DOHH2 (cell line): ENCODE results near the gene NAALADL2.

ENCODE experiments used
- H3F3A ChIP-seq: fragments of 200-600 bp; sonication (generic), shearing (Covaris generic); 2 replicates; pipeline ENCODE4 v1.6.0; 2016; ENCODE audit warnings: antibody characterized with exemption, mild to moderate bottlenecking; ENCODE audit not compliant: control insufficient read depth, insufficient read depth
- H3K27ac ChIP-seq: fragments of 200-600 bp; sonication (generic); 2 replicates; pipeline ENCODE4 v1.5.1; 2014; ENCODE audit warnings: low read depth, mild to moderate bottlenecking, low read length, moderate library complexity
- H3K27me3 ChIP-seq: fragments of 200-600 bp; sonication (generic); 2 replicates; pipeline ENCODE4 v1.6.1; 2014; ENCODE audit warnings: mild to moderate bottlenecking, low read length, mixed read lengths; ENCODE audit not compliant: control insufficient read depth
- H3K36me3 ChIP-seq: fragments of 200-600 bp; sonication (generic); 2 replicates; pipeline ENCODE4 v1.6.1; 2014; ENCODE audit warnings: mild to moderate bottlenecking, low read length, moderate library complexity, mixed read lengths; ENCODE audit not compliant: control insufficient read depth
- H3K4me1 ChIP-seq: fragments of 200-600 bp; sonication (generic); 2 replicates; pipeline ENCODE4 v1.6.1; 2014; ENCODE audit warnings: mild to moderate bottlenecking, low read length, mixed read lengths; ENCODE audit not compliant: control insufficient read depth
- H3K4me2 ChIP-seq: fragments of 200-600 bp; sonication (generic); 2 replicates; pipeline ENCODE4 v1.6.0; 2014; ENCODE audit warnings: mild to moderate bottlenecking, low read length, moderate library complexity
- H3K4me3 ChIP-seq: fragments of 200-600 bp; sonication (generic); 2 replicates; pipeline ENCODE4 v1.5.1; 2014; ENCODE audit warnings: mild to moderate bottlenecking, low read length, mixed read lengths
- H3K79me2 ChIP-seq: fragments of 200-600 bp; sonication (generic); 2 replicates; pipeline ENCODE4 v1.6.1; 2014; ENCODE audit warnings: mild to moderate bottlenecking, low read length, mixed read lengths; ENCODE audit not compliant: control insufficient read depth
- H3K9me2 ChIP-seq: fragments of 200-600 bp; sonication (generic); replicated peaks from 2 replicates; pipeline ENCODE4 v1.6.1; 2014; ENCODE audit warnings: mild to moderate bottlenecking, low read length, mixed read lengths; ENCODE audit not compliant: control insufficient read depth
- H3K9me3 ChIP-seq: fragments of 200-600 bp; sonication (generic); 2 replicates; pipeline ENCODE4 v1.6.1; 2014; ENCODE audit warnings: antibody characterized with exemption, low read length, mixed read lengths; ENCODE audit not compliant: control insufficient read depth, insufficient read depth
- H4K20me1 ChIP-seq: fragments of 200-600 bp; sonication (generic); 2 replicates; pipeline ENCODE4 v1.6.0; 2014; ENCODE audit warnings: low read depth, mild to moderate bottlenecking, antibody characterized with exemption, low read length, moderate library complexity; ENCODE audit not compliant: control insufficient read depth, insufficient read depth
- EZH2phosphoT487 ChIP-seq: fragments of 200-600 bp; sonication (generic); IDR thresholded peaks from 2 replicates; pipeline ENCODE4 v1.6.1; 2017; ENCODE audit warnings: borderline replicate concordance, mild to moderate bottlenecking, antibody characterized with exemption, low read length, moderate library complexity, mixed read lengths
- TF ChIP-seq, protein P1 (sequence below): fragments of 200-600 bp; sonication (generic); IDR thresholded peaks from one replicate; pipeline ENCODE4 v1.5.1; 2014; ENCODE audit warnings: antibody characterized with exemption, mild to moderate bottlenecking, low read depth, low read length; ENCODE audit not compliant: poor library complexity, severe bottlenecking

NAALADL2 gene

DNA sequence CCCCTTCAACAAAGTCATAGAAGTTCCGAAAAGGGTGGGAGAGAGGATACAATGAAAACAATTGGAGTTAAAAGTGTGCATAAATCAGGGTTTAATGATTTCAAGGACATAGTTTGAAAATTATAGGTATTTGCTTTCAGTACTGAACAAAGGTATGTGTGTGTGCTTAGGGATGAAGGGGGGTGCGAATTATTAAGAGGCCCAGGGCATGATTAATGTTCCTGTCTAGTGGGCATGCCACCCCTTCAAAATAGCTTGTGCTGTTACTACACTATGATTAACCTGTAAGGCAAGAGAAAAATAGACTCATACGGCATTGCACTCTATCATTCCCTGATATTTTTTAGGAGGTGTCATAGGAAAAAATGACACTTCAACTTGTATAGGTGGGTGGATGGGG lies 731.6 kb downstream of the NAALADL2 start:
- Histone ChIP-seq H3F3A (no peaks in the 10 kb centered on the region), H3K4me3 (no peak overlapping the region), H3K79me2 (no peaks in the 10 kb centered on the region), H3K36me3 (no peaks in the 10 kb centered on the region), H3K4me2 (no peak overlapping the region), H3K27me3 (no peaks in the 10 kb centered on the region), H3K4me1 (no peaks in the 10 kb centered on the region), H4K20me1 (no peaks in the 10 kb centered on the region), H3K9me2 (no peaks in the 10 kb centered on the region), H3K27ac (no peak overlapping the region), H3K9me3 (no peaks in the 10 kb centered on the region)
- no peak for TF ChIP-seq EZH2phosphoT487
- TF ChIP-seq, protein P1, sequence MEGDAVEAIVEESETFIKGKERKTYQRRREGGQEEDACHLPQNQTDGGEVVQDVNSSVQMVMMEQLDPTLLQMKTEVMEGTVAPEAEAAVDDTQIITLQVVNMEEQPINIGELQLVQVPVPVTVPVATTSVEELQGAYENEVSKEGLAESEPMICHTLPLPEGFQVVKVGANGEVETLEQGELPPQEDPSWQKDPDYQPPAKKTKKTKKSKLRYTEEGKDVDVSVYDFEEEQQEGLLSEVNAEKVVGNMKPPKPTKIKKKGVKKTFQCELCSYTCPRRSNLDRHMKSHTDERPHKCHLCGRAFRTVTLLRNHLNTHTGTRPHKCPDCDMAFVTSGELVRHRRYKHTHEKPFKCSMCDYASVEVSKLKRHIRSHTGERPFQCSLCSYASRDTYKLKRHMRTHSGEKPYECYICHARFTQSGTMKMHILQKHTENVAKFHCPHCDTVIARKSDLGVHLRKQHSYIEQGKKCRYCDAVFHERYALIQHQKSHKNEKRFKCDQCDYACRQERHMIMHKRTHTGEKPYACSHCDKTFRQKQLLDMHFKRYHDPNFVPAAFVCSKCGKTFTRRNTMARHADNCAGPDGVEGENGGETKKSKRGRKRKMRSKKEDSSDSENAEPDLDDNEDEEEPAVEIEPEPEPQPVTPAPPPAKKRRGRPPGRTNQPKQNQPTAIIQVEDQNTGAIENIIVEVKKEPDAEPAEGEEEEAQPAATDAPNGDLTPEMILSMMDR = no peak

DNA sequence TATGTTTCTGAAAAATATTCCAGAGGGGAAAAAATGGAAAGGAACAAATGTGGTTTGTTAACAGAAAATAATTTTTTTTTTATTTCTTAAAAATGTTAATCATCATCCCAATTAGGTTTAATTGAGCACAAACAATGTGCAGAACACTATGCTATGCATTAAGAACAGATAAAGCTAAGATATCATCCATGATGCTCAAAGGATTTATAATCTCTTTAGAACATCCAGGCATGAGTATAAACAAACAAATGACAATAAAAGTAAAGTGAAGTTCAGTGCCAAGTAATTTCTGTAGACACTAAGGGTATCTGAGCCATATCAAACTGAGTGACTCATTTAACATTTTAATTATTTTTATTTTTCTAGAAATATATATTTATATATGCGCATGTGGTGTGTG lies 732.2 kb downstream of the NAALADL2 start:
- H3K4me2 ChIP-seq = no peak overlapping the region
- no peaks in the 10 kb centered on the region for H3K9me3 ChIP-seq
- H3K36me3 ChIP-seq = no peaks in the 10 kb centered on the region
- no peaks in the 10 kb centered on the region for H3K9me2 ChIP-seq
- no peaks in the 10 kb centered on the region for H3K4me1 ChIP-seq
- H3K27me3 ChIP-seq = no peaks in the 10 kb centered on the region
- no peak overlapping the region for H3K4me3 ChIP-seq
- H3F3A ChIP-seq = no peaks in the 10 kb centered on the region
- no peaks in the 10 kb centered on the region for H4K20me1 ChIP-seq
- H3K79me2 ChIP-seq = no peaks in the 10 kb centered on the region
- no peak overlapping the region for H3K27ac ChIP-seq
- TF ChIP-seq EZH2phosphoT487 = no peak
- TF ChIP-seq, protein P1 = no peak

DNA sequence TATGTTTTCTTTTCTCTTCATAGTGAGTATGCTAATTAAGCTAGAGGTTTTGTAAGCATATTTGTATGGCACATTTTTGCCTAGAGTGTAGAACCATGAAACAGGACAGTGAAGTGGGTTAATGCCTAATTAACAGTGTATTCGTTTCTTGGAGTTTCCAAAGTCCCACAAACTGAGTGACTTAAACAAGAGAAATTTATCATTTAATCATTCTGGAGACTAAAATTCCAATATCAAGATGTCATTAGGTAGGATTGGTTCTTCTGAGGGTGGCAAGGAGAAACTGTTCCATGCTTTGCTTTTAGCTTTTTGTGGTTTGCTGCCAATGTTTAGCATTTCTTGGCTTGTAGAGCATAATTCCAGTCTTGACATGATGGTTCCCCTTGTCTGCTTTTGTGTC lies 734.2 kb downstream of the NAALADL2 start:
- Histone ChIP-seq H3K27me3 (no peaks in the 10 kb centered on the region), H3K79me2 (no peaks in the 10 kb centered on the region), H3K4me1 (no peaks in the 10 kb centered on the region), H3K27ac (no peak overlapping the region), H3K9me3 (no peaks in the 10 kb centered on the region), H3K4me2 (no peak overlapping the region), H3K9me2 (no peaks in the 10 kb centered on the region), H3F3A (no peaks in the 10 kb centered on the region), H3K36me3 (no peaks in the 10 kb centered on the region), H3K4me3 (no peak overlapping the region), H4K20me1 (no peaks in the 10 kb centered on the region)
- TF ChIP-seq EZH2phosphoT487 = no peak
- TF ChIP-seq, protein P1 = no peak

DNA sequence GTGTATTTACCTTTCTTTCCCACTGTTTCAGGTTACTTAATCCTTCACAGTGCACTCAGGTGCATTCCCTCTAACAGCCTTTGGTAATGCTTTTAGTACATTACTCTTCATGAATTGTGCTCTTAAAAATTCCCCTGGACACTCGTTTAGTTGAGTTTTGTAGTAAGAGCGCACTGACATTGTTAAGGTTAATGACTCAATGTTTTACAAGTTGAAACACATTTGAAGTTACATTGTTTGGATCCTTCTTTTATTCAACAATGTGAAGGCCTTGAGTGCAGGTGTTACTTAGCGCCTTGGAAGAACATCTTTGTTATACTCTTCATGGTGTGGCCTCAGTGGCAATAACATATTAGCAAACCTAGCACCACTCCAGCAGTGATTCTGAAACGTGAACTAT lies 739.6 kb downstream of the NAALADL2 start:
- no peaks in the 10 kb centered on the region for H3F3A ChIP-seq
- H3K36me3 ChIP-seq = no peaks in the 10 kb centered on the region
- H3K9me3 ChIP-seq = no peaks in the 10 kb centered on the region
- TF ChIP-seq, protein P1 = no peak
- no peak for TF ChIP-seq EZH2phosphoT487
- H4K20me1 ChIP-seq = no peaks in the 10 kb centered on the region
- no peaks in the 10 kb centered on the region for H3K79me2 ChIP-seq
- H3K27me3 ChIP-seq = no peaks in the 10 kb centered on the region
- no peak overlapping the region for H3K27ac ChIP-seq
- no peaks in the 10 kb centered on the region for H3K9me2 ChIP-seq
- no peak overlapping the region for H3K4me3 ChIP-seq
- no peaks in the 10 kb centered on the region for H3K4me1 ChIP-seq
- H3K4me2 ChIP-seq = no peak overlapping the region
